Inflammatory macrophage treated with lipopolysaccharide for 4 hours (primary cell): Measurements from ENCODE around the gene MYOZ1.
"Not testable (repeated sequence)": the region's sequence is repeated elsewhere in the genome, so short reads cannot be mapped to it uniquely, and the experiment has no call there.

Experiments
- DNase-seq: peaks from one replicate; pipeline ENCODE4 v3.0.0-alpha.2; 2020

MYOZ1 gene

GRCh38 chr10:73647211-73647874, 6.1 kb upstream of the MYOZ1 start:
- peak; percentile 19 for DNase-seq

GRCh38 chr10:73646598-73647041, 5.3 kb upstream of the MYOZ1 start:
- DNase-seq: no peak

GRCh38 chr10:73645251-73645650, 4.0 kb upstream of the MYOZ1 start:
- DNase-seq: peak; percentile 91

GRCh38 chr10:73644767-73645166, 3.5 kb upstream of the MYOZ1 start:
- DNase-seq: peak; percentile 33

- peak; percentile 54 for DNase-seq
Observed at GRCh38 chr10:73644015-73644743, 2.9 kb upstream of the MYOZ1 start.

- no peak for DNase-seq
Observed at GRCh38 chr10:73643362-73643761, 2.1 kb upstream of the MYOZ1 start.

- no peak for DNase-seq
Observed at GRCh38 chr10:73639286-73639685, 2.0 kb downstream of the MYOZ1 start.

- DNase-seq: no peak
Observed at GRCh38 chr10:73635781-73636180, 5.5 kb downstream of the MYOZ1 start.

GRCh38 chr10:73634421-73634820, 6.9 kb downstream of the MYOZ1 start:
- no peak for DNase-seq

GRCh38 chr10:73629165-73629564, 12.1 kb downstream of the MYOZ1 start:
- no peak for DNase-seq

GRCh38 chr10:73628405-73628804, 12.9 kb downstream of the MYOZ1 start:
- no peak for DNase-seq

GRCh38 chr10:73627300-73627699, 14.0 kb downstream of the MYOZ1 start:
- DNase-seq: no peak

GRCh38 chr10:73625884-73626752, 15.2 kb downstream of the MYOZ1 start:
- DNase-seq: peak; percentile 99

- DNase-seq: peak; percentile 13
Observed at GRCh38 chr10:73625004-73625883, 16.0 kb downstream of the MYOZ1 start.

GRCh38 chr10:73623056-73623455, 18.2 kb downstream of the MYOZ1 start:
- DNase-seq: no peak

- not testable (repeated sequence) for DNase-seq
Observed at GRCh38 chr10:73620974-73621373, 20.3 kb downstream of the MYOZ1 start.

- DNase-seq: not testable (repeated sequence)
Observed at GRCh38 chr10:73617143-73617542, 24.1 kb downstream of the MYOZ1 start.

- DNase-seq: no peak
Observed at GRCh38 chr10:73614720-73615119, 26.6 kb downstream of the MYOZ1 start.

- no peak for DNase-seq
Observed at GRCh38 chr10:73609116-73609515, 32.2 kb downstream of the MYOZ1 start.

GRCh38 chr10:73601486-73601921, 39.8 kb downstream of the MYOZ1 start:
- no peak for DNase-seq

GRCh38 chr10:73597346-73597745, 43.9 kb downstream of the MYOZ1 start:
- no peak for DNase-seq

- DNase-seq: no peak
Observed at GRCh38 chr10:73593812-73594211, 47.5 kb downstream of the MYOZ1 start.
